Activated CD8-positive, alpha-beta T cell treated with anti-CD3 and anti-CD28 coated beads for 36 hours (primary cell): ENCODE data around the gene HNF4A. TPM values are rescaled to one million over a fixed set of nuclear protein-coding genes. Genes with fewer than 3 reads are reported as not detected.

Experiments used
- ATAC-seq: fragments of 200-7000 bp; cut with Tn5 transposase; one replicate; pipeline ENCODE4 v1.10.0; 2021; ENCODE audit warnings: mild to moderate bottlenecking, moderate library complexity
- CTCF ChIA-PET: fragments of 350-600 bp; sonication (Branson Sonifier 250); formaldehyde crosslinking; loops from one replicate; lab custom pipeline; 2021; ENCODE audit warnings: antibody characterized with exemption; lab: Charles Lee
- POLR2A ChIA-PET: fragments of 350-600 bp; sonication (Branson Sonifier 250); formaldehyde crosslinking; loops from one replicate; lab custom pipeline; 2021; ENCODE audit warnings: antibody characterized with exemption; lab: Charles Lee
- DNase-seq: peaks from one replicate; pipeline ENCODE4 v3.0.0-alpha.2; 2020
- H3K27ac Mint-ChIP-seq: one replicate; pipeline ENCODE4 v1.8.0; 2021; ENCODE audit warnings: mild to moderate bottlenecking, mixed read lengths
- H3K27me3 Mint-ChIP-seq: one replicate; pipeline ENCODE4 v1.8.0; 2021; ENCODE audit warnings: mixed read lengths
- H3K36me3 Mint-ChIP-seq: one replicate; pipeline ENCODE4 v1.8.0; 2021; ENCODE audit warnings: low read depth, mixed read lengths
- H3K4me1 Mint-ChIP-seq: one replicate; pipeline ENCODE4 v1.8.0; 2021; ENCODE audit warnings: low read depth, mixed read lengths
- H3K4me3 Mint-ChIP-seq: one replicate; pipeline ENCODE4 v1.8.0; 2021; ENCODE audit warnings: mild to moderate bottlenecking, moderate library complexity, mixed read lengths
- H3K9me3 Mint-ChIP-seq: one replicate; pipeline ENCODE4 v1.8.0; 2021; ENCODE audit warnings: mixed read lengths
- CTCF ChIP-seq: fragments of 200-600 bp; IDR thresholded peaks from one replicate; pipeline ENCODE4 v1.8.0; 2022; ENCODE audit warnings: antibody characterized with exemption, mild to moderate bottlenecking
- intact Hi-C: fragments of 100-400 bp; cut with micrococcal nuclease; formaldehyde crosslinking; loops from one replicate; pipeline ENCODE4 v1.10.0; 2022
- total RNA-seq, 2 experiments: library from RNA; stranded (reverse); gene quantifications; one replicate each; pipeline ENCODE4 v1.2.3, GENCODE V29; 2021

HNF4A gene
- total RNA-seq, 2 experiments from 2014 or later = not detected

GRCh38 chr20:44414346-44414714, 58.8 kb downstream of the HNF4A start:
- Mint-ChIP-seq H3K4me1 (no peaks in the 10 kb centered on the region), H3K27ac (no peak overlapping the region), H3K9me3 (no peaks in the 10 kb centered on the region), H3K27me3 (peaks cover 4% of the 10 kb centered on the region), H3K4me3 (no peak overlapping the region), H3K36me3 (no peaks in the 10 kb centered on the region)
- DNase-seq (no peak), ATAC-seq (no peak)
- CTCF ChIA-PET = interaction anchor here (1.0 to 1.3 kb wide), 2 partner anchors 8 to 25 kb away, joined by 3 read pairs; no protein-coding TSS in a partner anchor
- no peak for TF ChIP-seq CTCF
- POLR2A ChIA-PET = interaction anchor here (1.1 kb wide), 2 partner anchors 24 to 41 kb away, joined by 3 read pairs; no protein-coding TSS in a partner anchor
- intact Hi-C loops = no loop called here

GRCh38 chr20:44414808-44415207, 59.3 kb downstream of the HNF4A start:
- Mint-ChIP-seq H3K27ac (no peak overlapping the region), H3K4me1 (no peaks in the 10 kb centered on the region), H3K36me3 (no peaks in the 10 kb centered on the region), H3K9me3 (no peaks in the 10 kb centered on the region), H3K27me3 (peaks cover 4% of the 10 kb centered on the region), H3K4me3 (no peak overlapping the region)
- ATAC-seq = no peak
- intact Hi-C loops = no loop called here
- ChIA-PET POLR2A (interaction anchor here (1.1 kb wide), 2 partner anchors 24 to 42 kb away, joined by 3 read pairs; no protein-coding TSS in a partner anchor), CTCF (interaction anchor here (1.0 to 1.3 kb wide), 2 partner anchors 9 to 26 kb away, joined by 3 read pairs; no protein-coding TSS in a partner anchor)
- no peak for DNase-seq
- TF ChIP-seq CTCF = no peak

GRCh38 chr20:44415833-44416715, 60.6 kb downstream of the HNF4A start:
- intact Hi-C loops = no loop called here
- ChIA-PET CTCF (no interaction called here), POLR2A (no interaction called here)
- Mint-ChIP-seq H3K4me3 (no peak overlapping the region), H3K36me3 (no peaks in the 10 kb centered on the region), H3K27me3 (peaks cover 4% of the 10 kb centered on the region), H3K27ac (no peak overlapping the region), H3K4me1 (no peaks in the 10 kb centered on the region), H3K9me3 (no peaks in the 10 kb centered on the region)
- ATAC-seq = no peak
- no peak for DNase-seq
- TF ChIP-seq CTCF = no peak

GRCh38 chr20:44418069-44418905, 62.8 kb downstream of the HNF4A start:
- Mint-ChIP-seq H3K27me3 (no peaks in the 10 kb centered on the region), H3K4me3 (no peak overlapping the region), H3K36me3 (no peaks in the 10 kb centered on the region), H3K27ac (no peak overlapping the region), H3K9me3 (no peaks in the 10 kb centered on the region), H3K4me1 (no peaks in the 10 kb centered on the region)
- CTCF ChIA-PET = no interaction called here
- intact Hi-C loops = no loop called here
- ATAC-seq (no peak), DNase-seq (no peak)
- POLR2A ChIA-PET = no interaction called here
- TF ChIP-seq CTCF = no peak
